SK-N-SH treated with all-trans-retinoic acid at 6 μM for 48 hours (cell line): ENCODE results near the gene ANKRD34A.

Experiments used
- ARNTL ChIP-seq: fragments of 450-650 bp; formaldehyde crosslinking; IDR thresholded peaks from 2 replicates; pipeline ENCODE4 v1.5.0; 2020; ENCODE audit warnings: low read depth, mild to moderate bottlenecking, moderate library complexity, borderline replicate concordance
- CSDC2 ChIP-seq: fragments of 250-450 bp; sonication (Bioruptor Pico); IDR thresholded peaks from 2 replicates; pipeline ENCODE4 v1.5.0; 2020; ENCODE audit warnings: mild to moderate bottlenecking, moderate library complexity
- GLIS3 ChIP-seq: fragments of 250-450 bp; sonication (Bioruptor Pico); IDR thresholded peaks from 2 replicates; pipeline ENCODE4 v1.5.0; 2020; ENCODE audit warnings: mild to moderate bottlenecking, moderate library complexity
- OSR1 ChIP-seq: fragments of 250-450 bp; sonication (Bioruptor Pico); IDR thresholded peaks from 2 replicates; pipeline ENCODE4 v1.8.0; 2022; ENCODE audit warnings: moderate library complexity, mild to moderate bottlenecking, inconsistent platforms
- PPARA ChIP-seq: fragments of 250-450 bp; sonication (Bioruptor Pico); IDR thresholded peaks from 2 replicates; pipeline ENCODE4 v1.5.0; 2020; ENCODE audit warnings: mild to moderate bottlenecking, borderline replicate concordance
- RARB ChIP-seq: fragments of 250-450 bp; sonication (Bioruptor Pico); IDR thresholded peaks from 2 replicates; pipeline ENCODE4 v1.8.0; 2021; ENCODE audit warnings: mild to moderate bottlenecking, moderate library complexity
- TCF4 ChIP-seq: fragments of 250-450 bp; sonication (Bioruptor Pico); IDR thresholded peaks from 2 replicates; pipeline ENCODE4 v1.8.0; 2021; ENCODE audit warnings: mild to moderate bottlenecking, moderate library complexity, borderline replicate concordance
- TOX ChIP-seq: fragments of 250-450 bp; sonication (Bioruptor Pico); IDR thresholded peaks from 2 replicates; pipeline ENCODE4 v1.8.0; 2021; ENCODE audit warnings: mild to moderate bottlenecking, moderate library complexity, borderline replicate concordance
- ZFP3 ChIP-seq: fragments of 250-450 bp; sonication (Bioruptor Pico); IDR thresholded peaks from 2 replicates; pipeline ENCODE4 v1.5.0; 2020; ENCODE audit warnings: mild to moderate bottlenecking, moderate library complexity
- TF ChIP-seq, protein P1 (sequence below): fragments of 250-450 bp; sonication (Bioruptor Pico); IDR thresholded peaks from 2 replicates; pipeline ENCODE4 v1.8.0; 2021; ENCODE audit warnings: low read depth, mild to moderate bottlenecking, moderate library complexity, borderline replicate concordance
- TF ChIP-seq, protein P2 (sequence below): fragments of 250-450 bp; sonication (Bioruptor Pico); IDR thresholded peaks from 2 replicates; pipeline ENCODE4 v1.8.0; 2020; ENCODE audit warnings: mild to moderate bottlenecking, moderate library complexity, borderline replicate concordance
- TF ChIP-seq, protein P3 (sequence below): fragments of 250-450 bp; sonication (Bioruptor Pico); IDR thresholded peaks from 2 replicates; pipeline ENCODE4 v1.5.1; 2020; ENCODE audit warnings: low read depth, mild to moderate bottlenecking, moderate library complexity

DNA sequence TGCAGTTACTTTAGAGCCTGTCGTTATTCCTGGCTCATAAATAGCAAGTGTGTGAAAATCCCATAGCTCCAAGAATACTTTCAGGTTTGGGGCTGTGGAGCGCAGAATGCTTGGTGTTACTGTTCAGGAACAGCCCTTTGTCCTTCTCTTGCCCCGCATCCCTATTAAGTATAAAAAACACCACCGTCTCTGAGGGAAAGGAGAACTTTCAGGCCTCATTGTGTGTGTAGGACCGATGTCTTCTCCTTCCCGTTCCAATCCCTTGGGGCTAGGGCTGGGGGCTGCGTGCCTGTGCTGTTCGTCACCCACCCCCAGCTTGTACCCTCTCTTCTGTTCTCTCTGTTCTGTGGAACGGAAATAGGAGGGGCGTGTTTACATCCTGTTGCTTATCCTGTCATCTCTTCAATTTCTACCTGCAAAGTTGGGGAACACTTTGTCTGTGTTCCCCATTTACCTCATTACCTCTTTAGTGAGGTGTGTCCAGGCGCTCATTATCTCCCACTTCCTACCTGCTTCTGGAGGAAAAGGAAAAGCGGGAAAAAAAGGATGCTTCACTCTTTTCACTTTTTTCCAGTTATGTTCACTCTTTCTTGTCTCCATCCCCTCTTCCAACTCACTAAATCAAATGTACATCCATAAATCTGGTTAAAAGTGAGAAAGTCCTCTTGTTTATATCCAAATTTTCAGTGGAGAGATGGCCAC lies 32.8 kb upstream of the ANKRD34A start:
- TF ChIP-seq, protein P1, sequence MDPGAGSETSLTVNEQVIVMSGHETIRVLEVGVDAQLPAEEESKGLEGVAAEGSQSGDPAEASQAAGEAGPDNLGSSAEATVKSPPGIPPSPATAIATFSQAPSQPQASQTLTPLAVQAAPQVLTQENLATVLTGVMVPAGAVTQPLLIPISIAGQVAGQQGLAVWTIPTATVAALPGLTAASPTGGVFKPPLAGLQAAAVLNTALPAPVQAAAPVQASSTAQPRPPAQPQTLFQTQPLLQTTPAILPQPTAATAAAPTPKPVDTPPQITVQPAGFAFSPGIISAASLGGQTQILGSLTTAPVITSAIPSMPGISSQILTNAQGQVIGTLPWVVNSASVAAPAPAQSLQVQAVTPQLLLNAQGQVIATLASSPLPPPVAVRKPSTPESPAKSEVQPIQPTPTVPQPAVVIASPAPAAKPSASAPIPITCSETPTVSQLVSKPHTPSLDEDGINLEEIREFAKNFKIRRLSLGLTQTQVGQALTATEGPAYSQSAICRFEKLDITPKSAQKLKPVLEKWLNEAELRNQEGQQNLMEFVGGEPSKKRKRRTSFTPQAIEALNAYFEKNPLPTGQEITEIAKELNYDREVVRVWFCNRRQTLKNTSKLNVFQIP: no peak
- TF ChIP-seq, protein P2, sequence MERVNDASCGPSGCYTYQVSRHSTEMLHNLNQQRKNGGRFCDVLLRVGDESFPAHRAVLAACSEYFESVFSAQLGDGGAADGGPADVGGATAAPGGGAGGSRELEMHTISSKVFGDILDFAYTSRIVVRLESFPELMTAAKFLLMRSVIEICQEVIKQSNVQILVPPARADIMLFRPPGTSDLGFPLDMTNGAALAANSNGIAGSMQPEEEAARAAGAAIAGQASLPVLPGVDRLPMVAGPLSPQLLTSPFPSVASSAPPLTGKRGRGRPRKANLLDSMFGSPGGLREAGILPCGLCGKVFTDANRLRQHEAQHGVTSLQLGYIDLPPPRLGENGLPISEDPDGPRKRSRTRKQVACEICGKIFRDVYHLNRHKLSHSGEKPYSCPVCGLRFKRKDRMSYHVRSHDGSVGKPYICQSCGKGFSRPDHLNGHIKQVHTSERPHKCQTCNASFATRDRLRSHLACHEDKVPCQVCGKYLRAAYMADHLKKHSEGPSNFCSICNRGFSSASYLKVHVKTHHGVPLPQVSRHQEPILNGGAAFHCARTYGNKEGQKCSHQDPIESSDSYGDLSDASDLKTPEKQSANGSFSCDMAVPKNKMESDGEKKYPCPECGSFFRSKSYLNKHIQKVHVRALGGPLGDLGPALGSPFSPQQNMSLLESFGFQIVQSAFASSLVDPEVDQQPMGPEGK: no peak
- TF ChIP-seq CSDC2 (CRISPR knock-in tag): no peak
- no peak for TF ChIP-seq GLIS3 (CRISPR knock-in tag)
- TF ChIP-seq RARB (CRISPR knock-in tag): no peak
- no peak for TF ChIP-seq TOX (CRISPR knock-in tag)
- TF ChIP-seq PPARA (CRISPR knock-in tag): no peak
- no peak for TF ChIP-seq ZFP3 (CRISPR knock-in tag)
- TF ChIP-seq, protein P3, sequence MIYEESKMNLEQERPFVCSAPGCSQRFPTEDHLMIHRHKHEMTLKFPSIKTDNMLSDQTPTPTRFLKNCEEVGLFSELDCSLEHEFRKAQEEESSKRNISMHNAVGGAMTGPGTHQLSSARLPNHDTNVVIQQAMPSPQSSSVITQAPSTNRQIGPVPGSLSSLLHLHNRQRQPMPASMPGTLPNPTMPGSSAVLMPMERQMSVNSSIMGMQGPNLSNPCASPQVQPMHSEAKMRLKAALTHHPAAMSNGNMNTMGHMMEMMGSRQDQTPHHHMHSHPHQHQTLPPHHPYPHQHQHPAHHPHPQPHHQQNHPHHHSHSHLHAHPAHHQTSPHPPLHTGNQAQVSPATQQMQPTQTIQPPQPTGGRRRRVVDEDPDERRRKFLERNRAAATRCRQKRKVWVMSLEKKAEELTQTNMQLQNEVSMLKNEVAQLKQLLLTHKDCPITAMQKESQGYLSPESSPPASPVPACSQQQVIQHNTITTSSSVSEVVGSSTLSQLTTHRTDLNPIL (CRISPR knock-in tag): no peak
- no peak for TF ChIP-seq TCF4 (CRISPR knock-in tag)
- no peak for TF ChIP-seq ARNTL (CRISPR knock-in tag)
- no peak for TF ChIP-seq OSR1 (CRISPR knock-in tag)
